Nucleus accumbens (tissue), 56 donors: Measurements from ENCODE around the gene HHEX.
A peak's percentile ranks its signal among the peaks of the same experiment; 100 is the strongest.
"Not testable (repeated sequence)": the region's sequence is repeated elsewhere in the genome, so short reads cannot be mapped to it uniquely, and the experiment has no call there.

ENCODE experiments used
- DNase-seq, 56 donors: peaks; one replicate each; lab custom pipeline; 2025; lab: John Stamatoyannopoulos, UW

HHEX gene

DNA sequence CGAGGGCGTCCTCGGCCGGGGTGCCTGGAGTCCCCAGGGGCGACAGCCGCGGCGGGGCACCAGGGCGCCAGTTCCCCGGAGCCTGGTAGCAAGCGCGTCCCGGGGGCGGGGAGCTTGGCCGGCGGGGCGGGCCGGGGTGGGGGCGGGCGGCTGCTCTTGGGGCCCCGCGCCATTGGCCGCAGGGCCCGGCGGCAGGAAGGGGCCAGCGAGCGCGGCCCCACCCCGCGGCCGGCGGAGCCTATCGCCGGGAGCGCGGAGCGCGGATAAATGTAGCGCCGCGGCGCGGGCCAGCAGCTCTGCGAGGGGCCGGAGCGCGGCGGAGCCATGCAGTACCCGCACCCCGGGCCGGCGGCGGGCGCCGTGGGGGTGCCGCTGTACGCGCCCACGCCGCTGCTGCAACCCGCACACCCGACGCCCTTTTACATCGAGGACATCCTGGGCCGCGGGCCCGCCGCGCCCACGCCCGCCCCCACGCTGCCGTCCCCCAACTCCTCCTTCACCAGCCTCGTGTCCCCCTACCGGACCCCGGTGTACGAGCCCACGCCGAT is at the start of gene HHEX:
Gene HHEX (plus strand): TSS at position 293 of the 548 bp plus-strand sequence. CDS start 32 bp downstream, at position 325.
- DNase-seq = peak in 6 of 56 donors; percentile 5 to 31 (median 15)

DNA sequence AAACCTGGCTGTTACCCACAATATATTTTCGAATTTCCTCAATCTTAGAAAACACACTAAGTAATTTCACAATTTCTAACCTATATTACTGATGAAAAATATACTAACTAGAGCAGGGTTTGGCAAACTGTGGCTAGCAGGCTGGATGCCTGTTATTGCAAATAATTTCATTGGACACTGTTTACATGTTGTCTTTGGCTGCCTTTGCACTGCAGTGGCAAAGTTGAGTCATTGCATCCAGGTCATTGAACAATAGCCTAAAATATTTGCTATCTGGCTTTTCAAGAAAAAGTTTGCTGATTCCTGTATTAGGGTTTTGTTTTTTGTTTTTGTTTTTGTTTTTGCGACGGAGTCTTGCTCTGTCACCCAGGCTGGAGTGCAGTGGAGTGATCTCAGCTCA is 49.6 kb upstream of the HHEX start:
- DNase-seq = no peak

DNA sequence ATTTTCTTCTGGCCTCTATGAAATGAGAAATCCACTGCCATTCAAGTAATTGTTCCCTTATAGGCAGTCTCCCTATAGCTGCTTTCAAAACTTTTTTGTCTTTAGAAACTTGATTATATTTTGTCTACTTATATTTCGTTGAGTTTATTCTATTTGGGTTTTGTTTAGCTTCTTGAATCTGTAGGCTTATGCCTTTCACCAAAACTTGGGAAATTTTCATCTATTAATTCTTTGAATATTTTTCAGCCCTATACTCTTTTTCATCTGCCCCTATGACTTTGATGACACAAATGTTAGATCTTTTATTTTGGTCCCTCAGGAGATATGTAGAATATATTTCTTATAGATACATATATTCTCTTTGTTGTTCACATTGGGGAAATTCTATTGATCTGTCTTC is 48.3 kb upstream of the HHEX start:
- no peak for DNase-seq

DNA sequence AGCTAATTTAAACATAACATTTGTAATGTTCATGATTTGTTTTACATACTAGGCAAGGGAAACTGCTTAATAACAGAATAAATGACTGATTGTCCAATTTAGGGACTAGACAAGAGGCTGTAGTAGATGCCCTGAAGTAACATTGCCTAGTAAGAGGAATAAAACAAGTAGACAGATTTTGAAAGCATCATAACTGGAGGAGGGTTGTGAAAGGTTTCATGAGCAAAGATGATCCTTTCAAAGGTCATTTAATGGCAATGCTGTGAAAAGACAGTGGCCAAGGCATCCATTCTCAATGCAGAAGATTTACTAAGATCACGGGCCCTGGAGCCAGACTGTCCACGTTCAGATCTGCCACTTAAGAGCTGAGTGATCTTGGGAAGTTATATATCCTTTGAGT is 44.8 kb upstream of the HHEX start:
- DNase-seq = no peak

DNA sequence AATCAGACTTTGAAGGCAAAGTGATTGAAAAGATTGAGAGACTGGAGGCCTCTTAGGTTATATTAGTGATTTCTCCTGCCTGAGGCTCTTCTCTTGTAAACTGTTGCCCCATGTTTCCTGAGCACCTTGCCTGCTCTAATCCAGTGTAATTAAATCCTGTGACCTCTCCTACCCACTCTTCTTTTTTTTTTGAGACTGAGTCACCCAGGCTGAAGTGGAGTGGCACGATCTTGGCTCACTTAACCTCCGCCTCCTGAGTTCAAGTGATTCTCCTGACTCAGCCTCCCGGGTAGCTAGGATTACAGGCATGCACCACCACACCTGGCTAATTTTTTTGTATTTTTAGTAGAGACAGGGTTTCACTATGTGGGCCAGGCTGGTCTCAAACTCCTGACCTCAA is 38.9 kb upstream of the HHEX start:
- DNase-seq = not testable (repeated sequence)

DNA sequence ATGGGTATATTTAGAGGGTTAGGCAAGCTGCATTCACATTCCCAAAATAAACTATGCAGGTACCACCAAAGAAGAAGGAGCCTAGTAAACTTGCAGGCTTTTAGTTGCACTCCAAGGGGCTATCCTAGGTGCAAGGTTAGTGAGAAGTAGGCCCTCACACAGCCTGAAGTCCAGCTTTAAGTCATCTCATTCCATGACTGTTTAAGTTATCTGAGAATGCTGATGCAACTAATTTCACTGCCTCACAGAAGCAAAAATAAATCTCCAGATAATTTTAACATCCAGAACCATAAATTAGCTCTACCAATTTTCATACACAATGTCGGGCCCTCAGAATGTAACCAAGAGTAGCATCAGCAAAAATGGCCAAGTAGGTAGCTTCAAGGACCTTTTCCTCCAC is 34.3 kb upstream of the HHEX start:
- DNase-seq = no peak

DNA sequence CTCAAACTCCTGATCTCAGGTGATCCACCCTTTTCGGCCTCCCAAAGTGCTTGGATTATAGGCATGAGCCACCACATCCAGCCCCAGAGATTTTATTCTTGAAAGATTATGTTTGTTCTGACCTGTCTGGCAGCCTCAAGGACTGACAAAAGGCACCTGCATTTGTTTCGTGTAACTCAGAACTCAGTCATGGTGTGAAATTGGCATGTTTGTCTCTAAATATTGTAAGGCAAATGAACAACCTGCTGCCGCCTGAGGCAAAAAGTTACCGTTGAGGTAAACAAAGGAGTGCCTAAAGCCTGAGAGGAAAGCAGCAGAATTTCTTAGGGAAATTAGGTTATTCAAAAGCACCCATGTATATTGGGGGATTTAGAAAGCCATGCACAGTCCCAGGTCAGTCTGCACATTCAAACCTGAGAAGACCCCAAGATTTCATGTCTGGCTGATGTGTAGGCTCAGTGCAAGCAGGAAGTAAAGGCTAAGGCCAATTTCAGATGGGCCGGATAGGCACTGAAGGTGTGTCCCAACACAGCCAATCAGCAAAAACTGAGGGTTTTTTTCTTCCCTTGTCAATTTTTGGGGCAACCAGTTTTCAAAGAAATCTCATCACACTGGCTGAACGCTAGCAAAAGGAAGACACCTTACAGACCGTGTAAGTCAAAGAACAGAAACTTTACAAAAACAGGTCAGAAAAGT is 33.3 kb upstream of the HHEX start:
- DNase-seq = no peak

DNA sequence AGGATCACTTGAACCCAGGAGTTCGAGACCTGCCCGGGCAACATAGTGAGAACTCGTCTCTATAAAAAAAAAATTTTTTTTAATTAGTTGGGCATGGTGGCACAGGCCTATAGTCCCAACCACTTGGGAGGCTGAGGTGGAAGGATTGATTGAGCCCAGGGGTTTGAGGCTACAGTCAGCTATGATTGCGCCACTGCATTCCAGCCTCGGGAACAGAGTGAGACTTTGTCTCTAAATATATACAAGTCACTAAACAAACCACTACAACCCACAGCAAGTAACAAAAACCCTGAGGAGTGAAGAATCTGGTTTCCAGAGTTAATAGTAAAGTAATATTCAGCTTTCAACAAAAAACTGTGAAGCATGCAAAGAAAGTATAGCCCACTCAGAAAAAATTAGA is 32.7 kb upstream of the HHEX start:
- DNase-seq = no peak

DNA sequence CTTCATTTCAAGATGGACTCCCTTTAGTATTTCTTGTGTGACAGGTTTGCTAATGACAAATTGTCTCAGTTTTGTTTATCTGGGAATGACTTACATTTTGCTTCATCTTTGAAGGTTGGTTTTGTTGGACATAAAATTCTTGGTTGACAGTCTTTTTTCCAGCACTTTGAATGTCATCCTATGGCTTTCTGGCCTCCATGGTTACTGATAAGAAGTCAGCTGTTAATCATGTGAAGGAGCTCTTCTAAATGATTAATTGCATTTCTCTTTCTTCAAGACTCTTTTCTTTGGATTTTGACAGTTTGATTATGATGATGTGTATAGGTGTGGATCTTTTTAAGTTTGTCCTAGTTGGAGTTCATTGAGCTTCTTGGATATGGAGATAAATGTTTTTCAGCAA is 26.9 kb upstream of the HHEX start:
- DNase-seq = no peak

DNA sequence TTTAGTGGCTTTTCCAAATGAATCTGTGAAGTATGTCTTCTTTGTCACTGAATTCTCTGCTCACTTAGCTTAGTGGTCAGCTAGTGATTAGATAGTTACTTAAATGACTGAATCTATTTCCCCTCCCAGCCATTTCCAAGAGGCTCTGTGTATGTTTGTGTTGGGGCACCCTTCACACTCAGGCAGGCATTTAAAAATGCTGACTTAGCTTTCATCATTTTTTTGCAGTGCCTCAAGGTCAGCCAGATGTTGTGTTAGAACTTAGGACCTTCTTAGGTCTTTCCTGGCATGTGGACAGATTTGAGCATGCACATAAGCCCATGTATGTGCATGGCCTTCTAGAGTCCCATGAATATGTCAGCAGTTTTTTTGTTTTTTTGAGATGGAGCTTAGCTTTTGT is 25.4 kb upstream of the HHEX start:
- no peak for DNase-seq

DNA sequence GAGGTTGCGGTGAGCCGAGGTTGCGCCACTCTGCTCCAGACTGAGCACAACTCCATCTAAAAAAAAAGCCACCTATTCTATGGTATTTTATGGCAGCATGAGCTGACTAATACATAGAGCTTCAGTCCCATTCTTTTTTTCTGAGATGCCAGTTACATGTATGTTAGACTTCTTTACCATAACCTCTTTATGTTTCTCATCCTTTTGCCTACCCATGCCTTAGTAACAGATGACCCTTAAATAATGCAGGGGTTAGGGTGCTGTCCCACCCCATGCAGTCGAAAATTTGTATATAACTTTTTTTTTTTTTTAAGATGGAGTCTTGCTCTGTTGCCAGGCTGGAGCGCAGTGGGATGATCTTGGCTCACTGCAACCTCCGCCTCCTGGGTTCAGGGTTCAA is 22.7 kb upstream of the HHEX start:
- DNase-seq = no peak

DNA sequence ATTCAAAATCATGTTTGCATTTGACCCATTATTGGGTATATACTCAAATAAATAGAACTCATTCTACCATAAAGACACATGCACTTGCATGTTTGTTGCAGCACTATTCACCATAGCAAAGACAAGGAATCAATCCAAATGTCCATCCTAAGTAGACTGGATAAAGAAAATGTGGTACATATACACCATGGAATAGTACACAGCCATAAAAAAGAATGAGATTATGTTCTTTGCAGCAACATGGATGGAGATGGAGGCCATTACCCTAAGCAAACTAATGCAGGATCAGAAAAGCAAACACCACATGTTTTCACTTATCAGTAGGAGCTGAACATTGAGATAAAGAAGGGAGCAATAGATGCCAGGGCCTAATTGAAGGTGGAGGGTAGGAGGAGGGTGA is 12.0 kb upstream of the HHEX start:
- no peak for DNase-seq

DNA sequence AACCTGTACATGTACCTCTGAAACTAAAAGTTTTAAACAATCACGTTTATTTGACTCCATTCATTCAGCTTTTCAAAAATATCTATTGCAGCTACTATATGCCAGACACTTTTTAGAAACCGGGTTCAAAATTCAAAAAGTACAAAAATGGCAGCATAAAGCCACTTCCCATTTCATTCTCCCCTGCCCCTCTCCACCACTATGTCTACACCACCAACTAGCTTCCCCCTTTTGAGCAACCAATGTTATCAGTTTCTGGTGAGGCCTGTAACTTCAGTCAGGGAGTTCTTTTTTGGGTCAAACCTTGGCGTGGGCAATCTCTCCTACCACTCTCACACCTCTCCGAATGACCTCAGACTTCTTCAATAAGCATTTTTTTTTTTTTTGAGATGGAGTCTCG is 11.5 kb upstream of the HHEX start:
- DNase-seq = no peak

DNA sequence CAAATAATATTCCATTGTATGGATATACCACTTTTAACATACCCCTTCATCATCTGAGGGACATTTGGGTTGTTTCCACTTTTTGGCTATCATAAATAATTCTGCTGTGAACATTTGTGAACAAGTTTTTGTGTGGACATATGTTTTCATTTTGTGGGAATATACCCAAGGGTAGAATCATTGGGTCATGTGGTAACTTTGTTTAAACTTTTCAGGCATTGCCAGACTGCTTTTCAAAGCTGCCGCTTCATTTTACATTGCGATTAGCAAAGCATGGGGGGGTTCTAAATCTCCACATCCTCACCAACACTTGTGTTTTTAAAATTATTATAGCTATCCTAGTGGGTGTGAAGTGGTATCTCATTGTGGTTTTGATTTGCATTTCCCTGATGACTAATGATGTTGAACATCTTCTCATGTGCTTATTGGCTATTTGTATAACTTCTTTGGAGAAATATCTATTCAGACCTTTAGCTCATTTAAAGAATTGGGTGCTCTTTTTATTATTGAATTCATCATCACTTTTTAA is 8.4 kb upstream of the HHEX start:
- DNase-seq = no peak

DNA sequence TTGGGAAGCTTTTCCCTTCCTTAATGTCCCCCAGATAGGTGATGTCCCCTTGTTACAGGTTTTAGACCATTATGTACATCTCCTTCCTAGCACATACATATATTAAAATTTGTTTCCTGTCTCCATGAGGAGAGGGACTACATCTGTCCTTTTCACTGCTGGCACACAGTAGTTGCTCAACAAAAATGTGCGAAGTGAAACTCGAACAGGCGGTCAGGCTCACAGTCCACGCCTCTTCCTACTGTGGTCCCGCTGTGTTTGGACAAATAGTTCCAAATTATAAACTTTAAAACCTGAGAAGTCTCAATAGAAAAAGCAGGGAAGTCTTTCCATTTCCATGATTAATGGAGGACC is 1.2 kb upstream of the HHEX start:
- DNase-seq = no peak

DNA sequence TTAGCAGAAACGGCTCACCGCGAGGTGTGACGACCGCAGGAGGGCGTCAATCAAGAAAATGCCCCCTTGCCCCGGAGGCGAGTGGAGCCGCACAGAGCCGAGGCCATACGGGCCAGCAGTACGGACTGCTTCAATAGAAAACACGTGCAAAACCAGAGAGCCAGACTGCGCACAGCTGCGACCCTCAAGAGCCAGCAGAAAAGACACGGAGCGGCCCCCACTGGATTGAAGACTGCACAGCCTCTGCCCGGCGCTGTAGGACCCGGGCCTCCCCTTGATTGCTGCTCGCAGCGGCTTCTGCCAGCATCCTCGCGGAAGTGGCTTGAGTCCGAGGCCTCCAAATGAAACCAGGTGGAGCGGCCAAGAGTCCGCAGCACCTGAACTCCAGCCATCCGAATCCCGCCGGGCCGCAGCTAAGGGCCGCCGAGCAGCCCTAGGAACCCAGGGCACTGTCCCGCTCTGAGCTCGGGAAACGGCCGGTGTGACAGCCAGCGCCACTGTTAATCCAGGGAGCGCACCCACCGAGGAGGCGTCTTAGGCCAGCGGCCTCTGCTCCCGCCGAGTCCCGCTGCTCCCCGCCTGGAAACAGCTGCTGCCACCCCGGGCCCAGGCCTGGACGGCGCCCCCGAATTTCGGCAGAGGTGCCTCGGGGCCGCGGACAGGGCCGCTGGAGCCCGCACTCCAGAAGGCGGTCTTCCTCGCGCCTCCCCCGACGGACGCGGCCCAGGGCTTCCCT is 660 bp upstream of the HHEX start:
- DNase-seq = peak in 1 of 56 donors; percentile 15

DNA sequence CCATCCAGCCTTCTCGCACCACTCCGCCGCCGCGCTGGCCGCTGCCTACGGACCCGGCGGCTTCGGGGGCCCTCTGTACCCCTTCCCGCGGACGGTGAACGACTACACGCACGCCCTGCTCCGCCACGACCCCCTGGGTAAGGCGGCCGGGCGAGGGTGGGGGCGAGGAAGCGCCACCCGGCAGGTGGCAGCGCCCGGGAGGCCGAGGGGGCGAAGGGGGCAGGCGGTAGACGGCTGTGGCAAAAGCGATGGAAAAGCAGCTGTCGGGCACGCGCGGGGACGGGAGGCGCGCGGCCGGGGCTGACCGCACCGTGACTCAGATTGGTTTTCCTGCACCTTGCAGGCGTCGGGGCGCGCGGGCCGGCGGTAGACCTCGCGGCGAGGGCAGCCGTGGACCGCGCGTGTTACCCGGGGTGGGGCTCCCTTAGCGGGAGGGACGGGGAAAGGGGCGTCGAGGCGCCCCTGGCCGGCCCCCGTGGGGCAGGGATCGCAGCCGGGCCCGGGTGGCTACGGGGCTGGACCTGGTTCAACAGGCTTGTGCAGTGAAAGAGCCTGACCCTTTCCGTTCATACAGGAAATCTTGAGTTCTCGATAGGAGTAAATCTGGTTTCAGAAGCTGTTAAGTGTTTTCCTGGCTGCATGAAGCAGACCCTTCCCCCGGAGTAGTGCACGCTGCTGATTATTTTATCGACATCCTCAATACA is 608 bp downstream of the HHEX start:
- peak in 2 of 56 donors; percentile 6 to 8 for DNase-seq

DNA sequence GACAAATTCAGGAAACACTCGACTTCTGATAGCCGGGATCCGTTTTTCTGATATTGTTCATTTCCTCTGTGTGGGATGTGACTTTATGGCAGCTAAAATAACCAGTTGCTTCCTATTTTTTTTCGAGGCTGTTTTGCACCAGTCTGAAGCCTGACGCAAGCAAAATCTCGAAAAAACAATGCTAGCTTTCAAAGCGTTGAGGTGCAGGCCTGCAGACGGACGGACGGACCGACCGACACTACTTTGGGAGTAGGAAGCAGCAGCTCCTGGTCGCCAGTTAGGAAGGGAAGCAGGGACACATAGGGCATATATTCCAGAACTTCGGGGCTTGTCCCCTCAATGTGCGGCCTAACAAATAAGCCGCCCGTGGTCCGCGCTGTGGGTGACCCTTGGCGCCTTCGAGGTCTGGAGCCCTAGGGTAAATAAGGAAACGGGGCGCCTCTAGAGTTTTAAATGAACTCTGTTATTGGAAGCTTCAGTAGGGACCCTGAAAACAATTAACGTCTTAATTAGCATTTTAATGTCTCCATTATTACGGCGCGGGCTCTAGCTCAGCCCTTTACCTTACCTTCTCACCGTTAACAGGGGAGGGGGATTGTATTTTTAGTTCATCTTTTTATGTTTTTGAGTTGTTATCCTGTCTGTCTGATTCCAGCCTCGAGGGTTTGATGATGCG is 1.3 kb downstream of the HHEX start:
- DNase-seq = peak in 1 of 56 donors; percentile 14

DNA sequence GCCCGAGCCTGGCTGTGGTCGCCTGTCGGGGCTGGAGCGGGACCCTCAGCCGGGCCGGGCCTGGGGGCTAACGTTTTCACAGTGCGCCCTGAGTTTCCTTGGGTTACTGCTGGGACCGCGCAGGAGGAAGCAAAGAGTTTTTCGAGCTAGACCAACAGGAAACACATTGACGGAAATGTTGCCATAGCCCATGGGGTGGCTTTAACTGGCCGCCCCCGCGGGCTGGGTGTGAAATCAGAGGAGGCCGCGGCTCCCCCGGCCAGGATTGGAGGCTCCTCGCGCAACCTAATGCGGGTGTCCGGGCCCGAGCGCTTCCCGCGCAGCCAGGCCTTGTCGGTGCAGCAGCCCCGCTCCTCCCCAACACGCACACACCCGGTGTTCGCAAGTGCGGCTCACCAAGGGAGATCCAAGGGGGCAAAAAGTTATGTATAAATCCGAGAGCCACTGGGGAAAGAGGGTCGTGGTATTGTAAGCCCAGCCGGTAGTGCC is 1.9 kb downstream of the HHEX start:
- peak in 9 of 56 donors; percentile 14 to 36 (median 16) for DNase-seq

DNA sequence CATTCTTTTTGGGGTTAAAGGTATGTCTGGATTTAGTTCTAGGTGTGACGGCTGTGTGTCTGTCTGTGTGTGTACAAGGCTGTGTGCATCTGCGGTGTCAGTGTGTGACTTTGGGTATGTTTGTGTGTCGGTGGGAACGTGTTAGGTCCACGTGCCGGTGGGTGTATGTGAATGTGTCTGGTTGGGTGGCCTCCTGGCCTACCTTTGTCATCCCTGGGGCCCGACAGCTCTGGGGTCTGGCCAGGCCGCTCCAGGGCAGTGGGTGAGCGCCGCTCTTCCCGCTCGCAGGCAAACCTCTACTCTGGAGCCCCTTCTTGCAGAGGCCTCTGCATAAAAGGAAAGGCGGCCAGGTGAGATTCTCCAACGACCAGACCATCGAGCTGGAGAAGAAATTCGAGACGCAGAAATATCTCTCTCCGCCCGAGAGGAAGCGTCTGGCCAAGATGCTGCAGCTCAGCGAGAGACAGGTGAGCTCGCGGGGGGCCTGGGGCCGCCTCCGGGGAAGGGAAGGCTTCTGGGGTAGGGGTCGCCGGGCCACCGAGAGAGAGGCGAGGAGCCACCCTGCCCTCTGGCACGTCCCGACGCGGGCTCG is 2.4 kb downstream of the HHEX start:
- no peak for DNase-seq
